ENCODE data around the gene IRAK2.

IRAK2 gene

GRCh38 chr3:10277115-10277625 is 112.5 kb downstream of the IRAK2 start:
- no peak overlapping the region for H3K4me3 ChIP-seq (ENCODE audit: low read depth in 1 of 2, low read length in 1 of 2)
- no peaks in the 10 kb centered on the region for H3K9me3 ChIP-seq
- H3K36me3 ChIP-seq: peaks cover 65% of the 10 kb centered on the region
- TF ChIP-seq, protein P1, sequence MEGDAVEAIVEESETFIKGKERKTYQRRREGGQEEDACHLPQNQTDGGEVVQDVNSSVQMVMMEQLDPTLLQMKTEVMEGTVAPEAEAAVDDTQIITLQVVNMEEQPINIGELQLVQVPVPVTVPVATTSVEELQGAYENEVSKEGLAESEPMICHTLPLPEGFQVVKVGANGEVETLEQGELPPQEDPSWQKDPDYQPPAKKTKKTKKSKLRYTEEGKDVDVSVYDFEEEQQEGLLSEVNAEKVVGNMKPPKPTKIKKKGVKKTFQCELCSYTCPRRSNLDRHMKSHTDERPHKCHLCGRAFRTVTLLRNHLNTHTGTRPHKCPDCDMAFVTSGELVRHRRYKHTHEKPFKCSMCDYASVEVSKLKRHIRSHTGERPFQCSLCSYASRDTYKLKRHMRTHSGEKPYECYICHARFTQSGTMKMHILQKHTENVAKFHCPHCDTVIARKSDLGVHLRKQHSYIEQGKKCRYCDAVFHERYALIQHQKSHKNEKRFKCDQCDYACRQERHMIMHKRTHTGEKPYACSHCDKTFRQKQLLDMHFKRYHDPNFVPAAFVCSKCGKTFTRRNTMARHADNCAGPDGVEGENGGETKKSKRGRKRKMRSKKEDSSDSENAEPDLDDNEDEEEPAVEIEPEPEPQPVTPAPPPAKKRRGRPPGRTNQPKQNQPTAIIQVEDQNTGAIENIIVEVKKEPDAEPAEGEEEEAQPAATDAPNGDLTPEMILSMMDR (IDR thresholded peaks at IDR 0.05): no peak
- H3K27me3 ChIP-seq: no peaks in the 10 kb centered on the region
- H3K27ac ChIP-seq: no peak overlapping the region
- peaks cover 19 to 20% of the 10 kb centered on the region in 2 experiments for H3K4me1 ChIP-seq (ENCODE audit: control insufficient read depth in 1 of 2, insufficient read depth in 1 of 2, low read depth in 1 of 2, low read length in 1 of 2)

- peaks cover 11 to 12% of the 10 kb centered on the region in 2 experiments for H3K4me1 ChIP-seq (ENCODE audit: control insufficient read depth in 1 of 2, insufficient read depth in 1 of 2, low read depth in 1 of 2, low read length in 1 of 2)
- no peaks in the 10 kb centered on the region for H3K27me3 ChIP-seq
- no peaks in the 10 kb centered on the region for H3K9me3 ChIP-seq
- no peak overlapping the region for H3K4me3 ChIP-seq (ENCODE audit: low read depth in 1 of 2, low read length in 1 of 2)
- H3K27ac ChIP-seq: no peak overlapping the region
- H3K36me3 ChIP-seq: peaks cover 68% of the 10 kb centered on the region
- TF ChIP-seq, protein P1 (IDR thresholded peaks at IDR 0.05): no peak
Measured at GRCh38 chr3:10278501-10278900, 113.8 kb downstream of the IRAK2 start.

DNA sequence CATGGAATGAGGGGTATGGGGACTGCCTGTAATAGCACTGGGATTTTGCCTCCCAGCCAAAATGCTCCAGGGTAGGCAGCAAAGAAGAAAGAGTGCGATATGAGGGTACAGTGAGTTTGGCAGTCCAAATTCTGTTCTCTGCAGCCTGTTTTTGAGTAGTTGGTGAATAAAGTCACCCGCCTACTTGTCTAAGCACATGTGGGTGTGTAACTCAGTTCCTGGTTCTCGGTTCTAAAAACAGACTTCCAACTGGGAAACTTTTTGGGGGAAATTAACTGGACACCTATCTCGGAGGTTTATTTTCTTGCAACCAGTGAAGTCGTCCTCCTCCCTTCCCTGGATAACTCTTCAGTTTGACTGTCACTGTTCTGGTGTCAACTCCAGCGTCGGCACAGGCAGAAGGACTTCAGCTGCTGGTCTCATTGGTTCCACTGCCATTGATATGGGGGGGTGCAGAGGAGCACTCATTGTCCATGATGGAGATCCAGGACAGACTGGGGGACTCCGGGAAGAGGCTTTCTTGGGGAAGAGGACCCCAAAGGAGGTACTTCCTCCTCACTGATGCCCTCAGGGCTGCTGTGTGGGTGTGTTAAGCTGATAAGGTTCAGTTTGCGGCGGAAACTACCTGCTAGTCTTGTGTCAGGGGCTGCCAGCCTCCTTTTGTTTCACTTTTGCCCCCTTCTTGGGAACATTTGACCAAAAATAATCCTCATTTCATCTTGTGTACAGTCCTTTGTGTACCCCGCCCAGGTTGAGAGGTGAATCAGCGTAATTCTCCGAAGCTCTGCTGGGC is 114.9 kb downstream of the IRAK2 start:
- Histone ChIP-seq H3K27ac (no peak overlapping the region), H3K27me3 (no peaks in the 10 kb centered on the region), H3K4me1 (ENCODE audit: control insufficient read depth in 1 of 2, insufficient read depth in 1 of 2, low read depth in 1 of 2, low read length in 1 of 2) (peaks cover under 1 to 1% of the 10 kb centered on the region in 2 experiments), H3K36me3 (peaks cover 77% of the 10 kb centered on the region), H3K4me3 (ENCODE audit: low read depth in 1 of 2, low read length in 1 of 2) (no peak overlapping the region), H3K9me3 (no peaks in the 10 kb centered on the region)
- TF ChIP-seq, protein P1 (IDR thresholded peaks at IDR 0.05): no peak

DNA sequence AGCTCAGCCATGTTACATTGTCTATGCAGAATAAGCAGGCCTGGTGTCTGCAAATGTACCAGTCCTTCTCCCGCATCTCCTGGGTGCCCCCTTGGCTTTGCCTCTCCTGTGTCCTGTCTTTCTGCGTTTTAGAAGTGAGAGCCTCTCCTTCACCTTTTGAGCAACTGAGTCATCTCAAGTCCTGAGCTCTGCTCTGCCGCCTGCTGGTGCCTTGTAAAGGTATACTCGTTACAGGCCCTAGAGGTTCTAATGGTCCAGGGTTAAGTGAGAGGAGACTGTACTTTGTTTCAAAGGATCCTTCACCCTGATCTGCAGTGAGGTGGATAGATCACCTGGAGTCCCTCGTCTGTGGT is 115.4 kb downstream of the IRAK2 start:
- no peaks in the 10 kb centered on the region for H3K27me3 ChIP-seq
- no peak overlapping the region for H3K4me3 ChIP-seq (ENCODE audit: low read depth in 1 of 2, low read length in 1 of 2)
- TF ChIP-seq, protein P1 (IDR thresholded peaks at IDR 0.05): no peak
- peaks cover 83% of the 10 kb centered on the region for H3K36me3 ChIP-seq
- no peak overlapping the region for H3K27ac ChIP-seq
- no peaks in the 10 kb centered on the region for H3K9me3 ChIP-seq
- H3K4me1 ChIP-seq (ENCODE audit: control insufficient read depth in 1 of 2, insufficient read depth in 1 of 2, low read depth in 1 of 2, low read length in 1 of 2): no peaks in the 10 kb centered on the region

GRCh38 chr3:10280571-10280970 is 115.9 kb downstream of the IRAK2 start:
- Histone ChIP-seq H3K27me3 (no peaks in the 10 kb centered on the region), H3K36me3 (peaks cover 87% of the 10 kb centered on the region)
- TF ChIP-seq, protein P1 (IDR thresholded peaks at IDR 0.05): no peak

More at GRCh38 chr3:10280571-10280970, 115.9 kb downstream of the IRAK2 start:
- Histone ChIP-seq H3K9me3 (no peaks in the 10 kb centered on the region), H3K4me3 (ENCODE audit: low read depth in 1 of 2, low read length in 1 of 2) (no peak overlapping the region), H3K4me1 (ENCODE audit: control insufficient read depth in 1 of 2, insufficient read depth in 1 of 2, low read depth in 1 of 2, low read length in 1 of 2) (no peaks in the 10 kb centered on the region), H3K27ac (peak overlapping the region; percentile 20)
